Naive thymus-derived CD4-positive, alpha-beta T cell (primary cell): Measurements from ENCODE around the gene AREL1. TPM values are rescaled to one million over a fixed set of nuclear protein-coding genes. Genes with fewer than 3 reads are reported as not detected.

ENCODE experiments used
- ATAC-seq: fragments of 150-1000 bp; cut with Tn5 transposase; 2 replicates; pipeline ENCODE4 v1.10.0; 2021; ENCODE audit warnings: mild to moderate bottlenecking, moderate library complexity
- CTCF ChIA-PET: fragments of 350-600 bp; sonication (Branson Sonifier 250); formaldehyde crosslinking; loops from one replicate; lab custom pipeline; 2021; ENCODE audit warnings: antibody characterized with exemption; lab: Charles Lee
- POLR2A ChIA-PET: fragments of 350-600 bp; sonication (Branson Sonifier 250); formaldehyde crosslinking; loops from one replicate; lab custom pipeline; 2021; ENCODE audit warnings: antibody characterized with exemption, inconsistent platforms; lab: Charles Lee
- DNase-seq, 9 donors: peaks; one replicate each; pipeline versions ENCODE4 v3.0.0 to v3.0.0-alpha.2; 2020 to 2022; ENCODE audit warnings: mixed read lengths in 1 of 9
- H3K27ac ChIP-seq: one replicate; pipeline ENCODE4 v1.7.0; 2013; ENCODE audit warnings: mild to moderate bottlenecking, low read depth, low read length, moderate library complexity
- H3K27me3 ChIP-seq, 2 donors: one replicate each; pipeline ENCODE4 v1.7.0; 2013; ENCODE audit warnings: low read length in 2 of 2, mild to moderate bottlenecking in 2 of 2, moderate library complexity in 2 of 2; ENCODE audit not compliant: control insufficient read depth in 2 of 2, insufficient read depth in 2 of 2
- H3K36me3 ChIP-seq, 3 experiments: 1 replicate in 2 of 3; 2 replicates in 1 of 3; pipeline ENCODE4 v1.7.0; 2013; ENCODE audit warnings: low read length in 3 of 3, mild to moderate bottlenecking in 3 of 3, moderate library complexity in 1 of 3; ENCODE audit not compliant: insufficient read depth in 3 of 3, control insufficient read depth in 2 of 3
- H3K4me1 ChIP-seq, 2 donors: one replicate each; pipeline ENCODE4 v1.7.0; 2013; ENCODE audit warnings: low read length in 2 of 2, mild to moderate bottlenecking in 2 of 2, moderate library complexity in 1 of 2; ENCODE audit not compliant: control insufficient read depth in 2 of 2, insufficient read depth in 2 of 2
- H3K4me3 ChIP-seq: 2 replicates; pipeline ENCODE4 v1.7.0; 2013; ENCODE audit warnings: mild to moderate bottlenecking, low read length
- H3K9me3 ChIP-seq, 3 experiments: 1 replicate in 2 of 3; 2 replicates in 1 of 3; pipeline ENCODE4 v1.7.0; 2013; ENCODE audit warnings: low read length in 3 of 3; ENCODE audit not compliant: control insufficient read depth in 2 of 3
- H3K27ac Mint-ChIP-seq, 9 donors: one replicate each; pipeline ENCODE4 v1.8.0; 2020 to 2022; ENCODE audit warnings: mixed read lengths in 9 of 9, mild to moderate bottlenecking in 8 of 9, moderate library complexity in 5 of 9, inconsistent platforms in 2 of 9
- H3K27me3 Mint-ChIP-seq, 5 donors: one replicate each; pipeline ENCODE4 v1.8.0; 2021 to 2022; ENCODE audit warnings: mixed read lengths in 5 of 5, mild to moderate bottlenecking in 1 of 5
- H3K36me3 Mint-ChIP-seq, 5 donors: one replicate each; pipeline ENCODE4 v1.8.0; 2020 to 2022; ENCODE audit warnings: mixed read lengths in 5 of 5, mild to moderate bottlenecking in 3 of 5, inconsistent platforms in 1 of 5
- H3K4me1 Mint-ChIP-seq, 7 donors: one replicate each; pipeline ENCODE4 v1.8.0; 2020 to 2022; ENCODE audit warnings: mixed read lengths in 7 of 7, mild to moderate bottlenecking in 3 of 7, inconsistent platforms in 1 of 7
- H3K4me3 Mint-ChIP-seq, 10 donors: one replicate each; pipeline ENCODE4 v1.8.0; 2020 to 2022; ENCODE audit warnings: mild to moderate bottlenecking in 10 of 10, mixed read lengths in 10 of 10, moderate library complexity in 6 of 10, inconsistent platforms in 2 of 10
- H3K9me3 Mint-ChIP-seq, 11 donors: one replicate each; pipeline ENCODE4 v1.8.0; 2020 to 2022; ENCODE audit warnings: mixed read lengths in 11 of 11, mild to moderate bottlenecking in 4 of 11, inconsistent platforms in 1 of 11, moderate library complexity in 1 of 11
- intact Hi-C, 2 donors: fragments of 100-400 bp; cut with micrococcal nuclease; formaldehyde crosslinking; loops; one replicate each; pipeline ENCODE4 v1.15.1; 2023
- polyA plus RNA-seq, 2 donors: library from polyadenylated mRNA; unstranded; fragments of 300-500 nt; fragmentation: Illumina TruSeq; gene quantifications; one replicate each; pipeline ENCODE4 v1.2.3, GENCODE V29; 2021
- total RNA-seq, 6 experiments: library from RNA in 5 of 6; stranded (reverse) in 5 of 6; gene quantifications; 1 replicate in 5 of 6; 2 replicates in 1 of 6; pipeline ENCODE4 v1.2.3 and lab custom pipeline; 2021 to 2026

AREL1 gene
- total and polyA plus RNA-seq, 7 experiments from 2014 or later, result 16.1 to 52.0 (median 42.7) TPM

GRCh38 chr14:74703043-74703442 is 9.8 kb downstream of the AREL1 start:
- Histone ChIP-seq H3K9me3 (no peaks in the 10 kb centered on the region), H3K4me3 (no peak overlapping the region), H3K27ac (no peak overlapping the region), H3K27me3 (no peaks in the 10 kb centered on the region), H3K4me1 (no peaks in the 10 kb centered on the region), H3K36me3 (peaks cover 0 to 8% (median 0%) of the 10 kb centered on the region in 3 experiments)
- Mint-ChIP-seq H3K9me3 (peaks cover 0 to 9% (median 6%) of the 10 kb centered on the region in 11 donors), H3K4me1 (peaks cover 9 to 58% (median 46%) of the 10 kb centered on the region in 7 donors), H3K4me3 (no peak overlapping the region), H3K36me3 (peaks cover 7 to 45% (median 25%) of the 10 kb centered on the region in 5 donors), H3K27ac (no peak overlapping the region), H3K27me3 (no peaks in the 10 kb centered on the region)
- intact Hi-C loops, result no loop called here
- ATAC-seq, result no peak
- DNase-seq, result no peak
- ChIA-PET POLR2A (no interaction called here), CTCF (no interaction called here)

GRCh38 chr14:74702293-74702692 is 10.6 kb downstream of the AREL1 start:
- no peaks in the 10 kb centered on the region for H3K27me3 Mint-ChIP-seq
- ATAC-seq, result no peak
- no peaks in the 10 kb centered on the region for H3K27me3 ChIP-seq
- no peaks in the 10 kb centered on the region for H3K9me3 ChIP-seq
- intact Hi-C loops, result no loop called here
- POLR2A ChIA-PET, result no interaction called here
- CTCF ChIA-PET, result no interaction called here
- no peak for DNase-seq
- no peak overlapping the region for H3K27ac ChIP-seq
- no peak overlapping the region for H3K4me3 Mint-ChIP-seq
- peaks cover 0 to 16% (median 0%) of the 10 kb centered on the region in 3 experiments for H3K36me3 ChIP-seq
- no peaks in the 10 kb centered on the region for H3K4me1 ChIP-seq
- H3K27ac Mint-ChIP-seq, result no peak overlapping the region
- peaks cover 7 to 50% (median 25%) of the 10 kb centered on the region in 5 donors for H3K36me3 Mint-ChIP-seq
- H3K4me3 ChIP-seq, result no peak overlapping the region
- peaks cover 0 to 9% (median 6%) of the 10 kb centered on the region in 11 donors for H3K9me3 Mint-ChIP-seq
- H3K4me1 Mint-ChIP-seq, result peaks cover 9 to 55% (median 50%) of the 10 kb centered on the region in 7 donors

- intact Hi-C loops, result no loop called here
- Mint-ChIP-seq H3K4me3 (no peak overlapping the region), H3K27me3 (no peaks in the 10 kb centered on the region), H3K4me1 (peaks cover 8 to 44% (median 30%) of the 10 kb centered on the region in 7 donors), H3K9me3 (peaks cover 0 to 9% (median 6%) of the 10 kb centered on the region in 11 donors), H3K36me3 (peaks cover 7 to 44% (median 16%) of the 10 kb centered on the region in 5 donors), H3K27ac (no peak overlapping the region)
- Histone ChIP-seq H3K4me3 (no peak overlapping the region), H3K9me3 (no peaks in the 10 kb centered on the region), H3K4me1 (no peaks in the 10 kb centered on the region), H3K36me3 (peaks cover 0 to 16% (median 0%) of the 10 kb centered on the region in 3 experiments), H3K27ac (no peak overlapping the region), H3K27me3 (no peaks in the 10 kb centered on the region)
- ATAC-seq (peak; percentile 65), DNase-seq (no peak)
- ChIA-PET POLR2A (no interaction called here), CTCF (no interaction called here)
Measured at GRCh38 chr14:74698465-74698864, 14.4 kb downstream of the AREL1 start.

- Histone ChIP-seq H3K4me3 (no peak overlapping the region), H3K27ac (no peak overlapping the region), H3K36me3 (peaks cover 0 to 16% (median 0%) of the 10 kb centered on the region in 3 experiments), H3K9me3 (no peaks in the 10 kb centered on the region), H3K27me3 (no peaks in the 10 kb centered on the region), H3K4me1 (no peaks in the 10 kb centered on the region)
- H3K27ac Mint-ChIP-seq, result no peak overlapping the region
- ChIA-PET CTCF (no interaction called here), POLR2A (interaction anchor here (1.4 kb wide), 1 partner anchor 8 kb away, joined by 3 read pairs; no protein-coding TSS in a partner anchor)
- H3K9me3 Mint-ChIP-seq, result peaks cover 0 to 6% (median 4%) of the 10 kb centered on the region in 11 donors
- no peak overlapping the region for H3K4me3 Mint-ChIP-seq
- H3K4me1 Mint-ChIP-seq, result peaks cover 8 to 46% (median 28%) of the 10 kb centered on the region in 7 donors
- DNase-seq (no peak), ATAC-seq (no peak)
- intact Hi-C loops, result no loop called here
- H3K36me3 Mint-ChIP-seq, result peaks cover 5 to 42% (median 13%) of the 10 kb centered on the region in 5 donors
- no peaks in the 10 kb centered on the region for H3K27me3 Mint-ChIP-seq
Measured at GRCh38 chr14:74697976-74698375, 14.9 kb downstream of the AREL1 start.

- ATAC-seq (no peak), DNase-seq (no peak)
- peaks cover 0 to 2% (median under 1%) of the 10 kb centered on the region in 11 donors for H3K9me3 Mint-ChIP-seq
- no peaks in the 10 kb centered on the region for H3K4me1 ChIP-seq
- H3K27me3 ChIP-seq, result no peaks in the 10 kb centered on the region
- no peaks in the 10 kb centered on the region for H3K27me3 Mint-ChIP-seq
- intact Hi-C loops, result no loop called here
- no peaks in the 10 kb centered on the region for H3K9me3 ChIP-seq
- peak overlapping the region in 1 of 9 donors; percentile 59 for H3K27ac Mint-ChIP-seq
- CTCF ChIA-PET, result interaction anchor here (1.1 kb wide), 1 partner anchor 85 kb away, joined by 3 read pairs; no protein-coding TSS in a partner anchor
- peaks cover 0 to 16% (median 0%) of the 10 kb centered on the region in 3 experiments for H3K36me3 ChIP-seq
- POLR2A ChIA-PET, result interaction anchor here (1.4 kb wide), 1 partner anchor 9 kb away, joined by 3 read pairs; no protein-coding TSS in a partner anchor
- H3K4me3 Mint-ChIP-seq, result no peak overlapping the region
- peaks cover under 1 to 37% (median 8%) of the 10 kb centered on the region in 5 donors for H3K36me3 Mint-ChIP-seq
- H3K4me3 ChIP-seq, result no peak overlapping the region
- H3K4me1 Mint-ChIP-seq, result peaks cover 8 to 42% (median 24%) of the 10 kb centered on the region in 7 donors
- no peak overlapping the region for H3K27ac ChIP-seq
Measured at GRCh38 chr14:74697543-74697942, 15.3 kb downstream of the AREL1 start.

GRCh38 chr14:74697011-74697410 is 15.9 kb downstream of the AREL1 start:
- intact Hi-C loops, result no loop called here
- CTCF ChIA-PET, result interaction anchor here (1.1 kb wide), 1 partner anchor 84 kb away, joined by 3 read pairs; no protein-coding TSS in a partner anchor

More at GRCh38 chr14:74697011-74697410, 15.9 kb downstream of the AREL1 start:
- peaks cover 0 to 1% (median 0%) of the 10 kb centered on the region in 11 donors for H3K9me3 Mint-ChIP-seq
- H3K36me3 ChIP-seq, result peaks cover 0 to 18% (median 0%) of the 10 kb centered on the region in 3 experiments
- no peak overlapping the region for H3K27ac Mint-ChIP-seq
- ATAC-seq (no peak), DNase-seq (no peak)
- POLR2A ChIA-PET, result interaction anchor here (1.4 kb wide), 1 partner anchor 9 kb away, joined by 3 read pairs; no protein-coding TSS in a partner anchor
- H3K4me1 ChIP-seq, result no peaks in the 10 kb centered on the region
- H3K9me3 ChIP-seq, result no peaks in the 10 kb centered on the region
- no peak overlapping the region for H3K27ac ChIP-seq
- no peak overlapping the region for H3K4me3 Mint-ChIP-seq
- H3K4me1 Mint-ChIP-seq, result peaks cover 8 to 42% (median 23%) of the 10 kb centered on the region in 7 donors
- peaks cover 0 to 34% (median 8%) of the 10 kb centered on the region in 5 donors for H3K36me3 Mint-ChIP-seq
- H3K27me3 Mint-ChIP-seq, result no peaks in the 10 kb centered on the region
- H3K27me3 ChIP-seq, result no peaks in the 10 kb centered on the region
- no peak overlapping the region for H3K4me3 ChIP-seq
